ENCODE data around the gene SETD1A.

DNA sequence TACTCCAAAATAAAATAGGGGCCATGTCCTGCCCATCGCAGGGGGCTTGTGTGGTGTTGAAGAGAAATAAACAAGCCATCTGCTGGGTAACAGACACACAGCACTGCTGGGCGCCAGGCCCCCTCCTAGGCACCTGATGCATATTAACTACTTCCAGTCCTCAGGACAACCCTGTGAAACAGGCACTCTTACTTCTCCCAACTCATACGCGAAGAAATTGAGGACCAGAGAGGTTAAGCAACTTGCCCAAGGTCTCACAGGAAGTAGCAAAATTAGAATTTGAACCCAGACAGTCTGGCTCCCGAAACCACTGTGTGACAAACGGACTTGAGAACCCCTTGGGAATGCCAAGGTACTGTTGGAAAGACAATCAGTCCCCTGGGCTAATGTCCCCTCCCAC, 50.1 kb downstream of the SETD1A start:
- TF ChIP-seq CEBPB (IDR thresholded peaks at IDR 0.05; ENCODE audit: low read depth, low read length) (no peak), EZH2 (IDR thresholded peaks at IDR 0.05; ENCODE audit: low read depth, low read length, severe bottlenecking) (no peak), TAF1 (IDR thresholded peaks at IDR 0.05; ENCODE audit: low read depth, low read length) (no peak), ZNF274 (IDR thresholded peaks at IDR 0.05; ENCODE audit: borderline replicate concordance, extremely low read depth, low read length) (no peak), ASH2L (IDR thresholded peaks at IDR 0.05; ENCODE audit: low read length) (no peak), POLR2A (IDR thresholded peaks at IDR 0.05; ENCODE audit: control extremely low read depth in 1 of 2, low read depth in 2 of 2, low read length in 2 of 2) (no peak), SUZ12 (IDR thresholded peaks at IDR 0.05; ENCODE audit: low read length) (no peak), MAX (IDR thresholded peaks at IDR 0.05) (no peak), EP300 (IDR thresholded peaks at IDR 0.05; ENCODE audit: borderline replicate concordance in 1 of 2, low read depth in 2 of 2, low read length in 2 of 2) (no peak), CHD2 (IDR thresholded peaks at IDR 0.05; ENCODE audit: low read length) (no peak), POLR2AphosphoS5 (IDR thresholded peaks at IDR 0.05; ENCODE audit: low read depth, low read length) (no peak), SP2 (IDR thresholded peaks at IDR 0.05; ENCODE audit: low read length) (no peak), TBP (IDR thresholded peaks at IDR 0.05; ENCODE audit: low read depth, low read length) (no peak)
- TF ChIP-seq, protein P1, sequence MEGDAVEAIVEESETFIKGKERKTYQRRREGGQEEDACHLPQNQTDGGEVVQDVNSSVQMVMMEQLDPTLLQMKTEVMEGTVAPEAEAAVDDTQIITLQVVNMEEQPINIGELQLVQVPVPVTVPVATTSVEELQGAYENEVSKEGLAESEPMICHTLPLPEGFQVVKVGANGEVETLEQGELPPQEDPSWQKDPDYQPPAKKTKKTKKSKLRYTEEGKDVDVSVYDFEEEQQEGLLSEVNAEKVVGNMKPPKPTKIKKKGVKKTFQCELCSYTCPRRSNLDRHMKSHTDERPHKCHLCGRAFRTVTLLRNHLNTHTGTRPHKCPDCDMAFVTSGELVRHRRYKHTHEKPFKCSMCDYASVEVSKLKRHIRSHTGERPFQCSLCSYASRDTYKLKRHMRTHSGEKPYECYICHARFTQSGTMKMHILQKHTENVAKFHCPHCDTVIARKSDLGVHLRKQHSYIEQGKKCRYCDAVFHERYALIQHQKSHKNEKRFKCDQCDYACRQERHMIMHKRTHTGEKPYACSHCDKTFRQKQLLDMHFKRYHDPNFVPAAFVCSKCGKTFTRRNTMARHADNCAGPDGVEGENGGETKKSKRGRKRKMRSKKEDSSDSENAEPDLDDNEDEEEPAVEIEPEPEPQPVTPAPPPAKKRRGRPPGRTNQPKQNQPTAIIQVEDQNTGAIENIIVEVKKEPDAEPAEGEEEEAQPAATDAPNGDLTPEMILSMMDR (IDR thresholded peaks at IDR 0.05; ENCODE audit: control extremely low read depth in 1 of 3, insufficient read depth in 1 of 3, low read depth in 1 of 3, low read length in 3 of 3), result no peak

All from H1 (cell line).